22Rv1 (cell line): ENCODE data around the gene BANP.
"Not testable (repeated sequence)": the region's sequence is repeated elsewhere in the genome, so short reads cannot be mapped to it uniquely, and the experiment has no call there.

Experiments used
- H3K27ac ChIP-seq: fragments of 450-650 bp; 2 replicates; pipeline ENCODE4 v1.5.1; 2017
- ZFX ChIP-seq: fragments of 450-650 bp; IDR thresholded peaks from 2 replicates; pipeline ENCODE4 v1.6.1; 2017; ENCODE audit warnings: antibody characterized with exemption, borderline replicate concordance
- TF ChIP-seq, protein P1 (sequence below): fragments of 450-650 bp; IDR thresholded peaks from 2 replicates; pipeline ENCODE4 v1.5.1; 2017; ENCODE audit warnings: mild to moderate bottlenecking

The BANP gene

DNA sequence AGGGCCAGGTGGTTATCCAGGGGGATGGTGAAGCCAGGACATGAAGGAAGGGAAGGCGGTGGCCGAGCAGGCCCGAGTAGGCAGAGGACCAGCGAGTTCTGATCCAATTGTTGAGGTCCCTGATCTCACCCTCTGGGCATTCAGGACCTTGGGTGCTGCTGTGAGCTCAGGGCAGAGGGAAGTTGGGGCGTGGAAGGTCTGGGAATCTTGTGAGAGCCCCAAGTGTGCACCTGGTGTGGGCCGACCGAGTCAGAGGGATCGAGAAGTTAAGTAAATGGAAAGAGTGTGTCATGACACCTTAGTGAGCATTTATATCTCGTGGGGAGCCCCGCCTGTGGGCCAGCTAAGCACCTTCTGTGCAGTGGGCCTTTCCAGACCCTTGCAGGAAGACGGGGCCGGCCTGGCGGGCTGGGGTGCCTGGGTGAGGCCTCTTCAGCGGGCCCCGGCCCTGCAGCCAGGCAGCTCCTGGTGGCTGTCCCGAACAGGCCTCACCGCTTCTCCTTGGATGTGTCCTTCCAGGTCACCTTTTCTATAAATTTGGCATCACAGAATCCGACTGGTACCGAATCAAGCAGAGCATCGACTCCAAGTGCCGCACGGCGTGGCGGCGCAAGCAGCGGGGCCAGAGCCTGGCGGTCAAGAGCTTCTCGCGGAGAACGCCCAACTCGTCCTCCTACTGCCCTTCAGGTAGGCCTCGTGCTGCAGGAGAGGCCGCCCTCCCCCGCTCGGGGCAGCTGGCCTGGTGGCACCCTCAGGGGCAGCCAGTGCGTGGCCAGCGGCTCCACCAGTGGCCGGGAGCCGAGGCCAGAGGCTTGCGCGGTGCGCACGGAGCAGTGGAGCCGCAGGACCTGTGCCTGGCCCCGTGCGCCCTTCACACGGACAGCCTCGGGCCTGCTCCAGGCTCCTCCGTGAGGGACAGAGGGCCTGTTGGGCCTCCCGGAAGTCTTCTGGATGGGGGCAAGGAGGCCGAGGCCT, 76.0 kb downstream of the BANP start:
- H3K27ac ChIP-seq: no peak overlapping the region
- no peak for TF ChIP-seq ZFX
- TF ChIP-seq, protein P1, sequence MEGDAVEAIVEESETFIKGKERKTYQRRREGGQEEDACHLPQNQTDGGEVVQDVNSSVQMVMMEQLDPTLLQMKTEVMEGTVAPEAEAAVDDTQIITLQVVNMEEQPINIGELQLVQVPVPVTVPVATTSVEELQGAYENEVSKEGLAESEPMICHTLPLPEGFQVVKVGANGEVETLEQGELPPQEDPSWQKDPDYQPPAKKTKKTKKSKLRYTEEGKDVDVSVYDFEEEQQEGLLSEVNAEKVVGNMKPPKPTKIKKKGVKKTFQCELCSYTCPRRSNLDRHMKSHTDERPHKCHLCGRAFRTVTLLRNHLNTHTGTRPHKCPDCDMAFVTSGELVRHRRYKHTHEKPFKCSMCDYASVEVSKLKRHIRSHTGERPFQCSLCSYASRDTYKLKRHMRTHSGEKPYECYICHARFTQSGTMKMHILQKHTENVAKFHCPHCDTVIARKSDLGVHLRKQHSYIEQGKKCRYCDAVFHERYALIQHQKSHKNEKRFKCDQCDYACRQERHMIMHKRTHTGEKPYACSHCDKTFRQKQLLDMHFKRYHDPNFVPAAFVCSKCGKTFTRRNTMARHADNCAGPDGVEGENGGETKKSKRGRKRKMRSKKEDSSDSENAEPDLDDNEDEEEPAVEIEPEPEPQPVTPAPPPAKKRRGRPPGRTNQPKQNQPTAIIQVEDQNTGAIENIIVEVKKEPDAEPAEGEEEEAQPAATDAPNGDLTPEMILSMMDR: no peak

DNA sequence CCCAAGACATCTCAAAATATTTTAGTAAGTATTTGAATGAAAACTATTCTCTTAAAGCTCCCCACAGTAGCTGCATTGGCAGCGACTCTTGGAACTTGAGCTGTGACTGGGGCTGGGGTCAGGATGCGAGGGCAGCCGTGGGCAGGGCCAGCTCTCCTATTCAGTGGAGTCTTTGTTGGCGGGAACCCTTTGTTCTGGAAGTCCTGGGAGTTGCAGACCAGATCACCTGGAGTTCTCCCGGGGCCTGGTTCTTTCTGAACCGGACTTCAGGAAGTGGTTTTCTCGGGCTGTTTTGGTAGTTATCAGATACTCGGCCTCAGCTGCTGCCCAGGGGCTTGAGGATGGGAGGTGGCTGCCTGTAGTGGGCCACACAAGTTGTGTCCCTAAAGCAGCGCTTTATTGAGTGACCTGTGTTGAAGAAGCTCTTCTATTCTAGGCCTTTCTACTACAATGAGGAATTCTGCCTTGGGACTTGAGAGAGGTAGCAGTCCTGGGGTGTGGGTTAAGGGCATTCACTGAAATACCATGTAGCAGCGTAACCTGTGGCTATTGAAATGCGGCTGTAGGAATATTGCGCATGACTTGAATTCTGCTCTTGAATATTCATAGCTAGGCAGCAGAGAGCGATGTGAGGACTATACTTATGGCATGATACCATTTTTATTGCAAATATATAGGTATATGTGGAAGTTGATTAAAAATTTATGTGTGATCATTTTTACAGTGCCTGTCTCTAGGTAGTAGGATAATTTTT, 77.1 kb downstream of the BANP start:
- not testable (repeated sequence) for H3K27ac ChIP-seq

DNA sequence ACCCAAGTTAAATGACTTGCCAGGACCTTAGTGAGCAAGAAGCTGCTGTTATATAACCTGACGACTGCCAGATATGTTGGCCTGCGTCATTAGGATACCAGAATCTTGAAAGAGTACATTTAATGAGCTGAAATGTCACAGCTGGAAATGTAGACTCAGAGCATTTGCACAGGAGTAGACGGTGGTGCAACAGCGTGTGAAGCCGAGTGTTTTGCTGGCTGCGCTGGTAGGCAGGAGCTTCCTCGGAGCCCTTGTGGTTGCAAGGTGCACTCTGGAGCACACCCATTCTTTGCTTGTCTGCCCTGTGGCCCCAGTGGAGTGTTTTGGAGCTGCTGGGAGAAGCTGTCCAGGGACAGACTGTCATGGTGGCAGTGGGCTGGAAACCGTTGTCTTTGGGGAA, 79.3 kb downstream of the BANP start:
- H3K27ac ChIP-seq: no peak overlapping the region
- TF ChIP-seq ZFX: no peak
- TF ChIP-seq, protein P1: no peak

- not testable (repeated sequence) for H3K27ac ChIP-seq
These were observed 79.7 kb downstream of the BANP start for GRCh38 chr16:88030961-88031360.

- H3K27ac ChIP-seq: not testable (repeated sequence)
These were observed 81.9 kb downstream of the BANP start for GRCh38 chr16:88033003-88033740.

DNA sequence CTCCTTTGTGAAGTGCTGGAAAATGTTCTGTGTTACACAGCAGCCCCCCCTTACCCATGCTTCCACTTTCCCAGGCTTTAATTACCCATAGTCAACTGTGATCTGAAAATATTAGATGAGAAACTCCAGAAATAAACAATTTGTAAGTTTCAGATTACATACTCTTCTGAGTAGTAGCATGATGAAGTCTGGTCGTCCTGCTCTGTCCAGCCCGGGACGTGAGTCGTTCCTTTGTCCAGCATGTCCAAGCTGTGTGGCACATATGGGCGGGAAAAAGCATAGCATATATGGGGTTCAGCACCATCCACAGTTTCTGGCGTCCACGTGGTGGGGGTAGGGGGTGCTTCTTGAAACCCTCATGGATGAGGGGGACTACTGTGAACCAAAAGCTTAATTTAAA, 83.5 kb downstream of the BANP start:
- no peak overlapping the region for H3K27ac ChIP-seq
- TF ChIP-seq, protein P1: no peak
- no peak for TF ChIP-seq ZFX

DNA sequence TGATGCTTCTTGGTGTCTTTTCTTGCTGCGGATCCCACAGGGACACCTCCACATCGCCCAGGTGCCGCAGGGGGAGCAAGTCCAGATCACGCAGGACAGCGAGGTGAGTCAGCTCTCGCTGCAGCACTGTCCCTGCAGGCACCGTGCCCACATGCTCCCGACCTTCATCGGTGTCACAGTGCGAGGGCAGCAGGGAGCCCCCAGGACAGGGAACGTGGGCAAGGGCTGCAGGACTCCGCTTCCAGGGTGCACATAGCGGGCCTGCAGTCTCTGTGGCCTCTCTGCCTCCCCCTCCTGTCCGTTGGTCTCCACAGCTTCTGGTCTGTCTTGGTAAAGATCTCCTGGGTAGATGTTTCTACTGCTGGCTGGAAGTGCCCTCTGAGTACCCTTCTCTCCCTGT, 84.1 kb downstream of the BANP start:
- H3K27ac ChIP-seq: no peak overlapping the region
- TF ChIP-seq, protein P1: no peak
- no peak for TF ChIP-seq ZFX

DNA sequence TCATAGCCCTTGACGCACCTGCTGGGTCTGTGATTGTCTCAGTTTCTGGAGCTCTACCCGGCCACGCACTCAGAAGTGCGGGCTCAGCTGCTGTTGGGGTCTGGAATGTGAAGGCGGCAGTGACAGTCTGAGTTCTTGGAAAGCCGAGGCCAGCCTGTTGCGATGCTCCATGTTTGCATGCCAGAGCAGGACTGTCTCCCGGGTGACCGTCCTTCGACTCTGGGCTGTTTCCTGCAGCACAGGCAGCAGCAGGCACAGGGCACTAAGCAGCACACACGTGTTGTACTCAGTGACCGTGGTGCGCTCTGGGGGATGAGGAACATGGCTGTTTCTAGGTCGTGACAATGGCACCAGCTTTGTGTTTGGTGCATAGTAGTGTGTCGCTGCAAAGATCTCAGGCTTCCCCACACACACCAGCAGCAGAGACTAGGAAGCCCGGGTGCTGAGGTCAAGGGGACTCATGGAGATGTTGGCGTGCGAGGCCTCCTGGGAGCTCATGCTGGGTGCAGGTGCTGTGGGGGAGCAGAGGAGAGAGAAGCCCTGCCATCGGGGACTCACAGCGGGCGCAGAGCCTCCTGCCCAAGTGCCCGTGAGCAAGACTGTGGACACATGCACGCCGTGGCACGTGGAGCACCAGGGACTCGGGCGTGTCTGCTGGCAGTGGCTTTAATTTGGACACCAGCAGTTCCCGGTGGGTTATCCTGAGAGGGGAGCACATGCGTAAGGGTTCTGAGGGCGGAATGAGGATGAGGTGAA, 84.8 kb downstream of the BANP start:
- not testable (repeated sequence) for H3K27ac ChIP-seq

DNA sequence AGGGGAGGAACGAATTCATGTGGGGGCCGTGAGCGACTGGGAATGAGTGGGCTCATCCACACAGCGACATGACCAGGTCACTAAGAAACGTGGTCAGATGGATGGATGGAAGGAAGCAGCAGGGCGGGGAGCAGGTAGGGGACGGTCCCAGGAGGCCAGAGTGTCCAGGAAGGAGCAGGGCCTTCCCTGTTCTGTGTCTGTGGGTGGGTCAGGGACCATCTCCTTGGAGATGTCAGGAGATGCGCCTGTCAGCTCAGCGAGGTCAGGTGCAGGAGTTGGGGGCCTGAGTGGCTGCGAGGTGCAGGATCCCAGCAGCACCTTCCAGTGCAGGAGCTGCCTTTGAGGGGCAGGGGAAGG, 85.4 kb downstream of the BANP start:
- H3K27ac ChIP-seq: not testable (repeated sequence)

GRCh38 chr16:88037359-88037758, 86.1 kb downstream of the BANP start:
- H3K27ac ChIP-seq: not testable (repeated sequence)

GRCh38 chr16:88037876-88038525, 86.8 kb downstream of the BANP start:
- H3K27ac ChIP-seq: not testable (repeated sequence)

- not testable (repeated sequence) for H3K27ac ChIP-seq
These were observed 87.3 kb downstream of the BANP start for GRCh38 chr16:88038526-88038908.
